ENCODE data around the gene HS6ST1.

The HS6ST1 gene

GRCh38 chr2:128307595-128307994 is 11.1 kb downstream of the HS6ST1 start:
- peaks cover 24% of the 10 kb centered on the region for H3K4me1 ChIP-seq (ENCODE audit: control insufficient read depth, insufficient read depth, low read length)
- ChIA-PET CTCF (no interaction called here), POLR2A (no interaction called here)
- H3K27ac ChIP-seq (ENCODE audit: extremely low read depth, low read depth, low read length) = no peak overlapping the region
- TF ChIP-seq ZSCAN30 (tag by site-specific recombination; IDR thresholded peaks at IDR 0.05) = no peak
- no peak for TF ChIP-seq ZNF549 (tag by site-specific recombination; IDR thresholded peaks at IDR 0.05)
- TF ChIP-seq, protein P1, sequence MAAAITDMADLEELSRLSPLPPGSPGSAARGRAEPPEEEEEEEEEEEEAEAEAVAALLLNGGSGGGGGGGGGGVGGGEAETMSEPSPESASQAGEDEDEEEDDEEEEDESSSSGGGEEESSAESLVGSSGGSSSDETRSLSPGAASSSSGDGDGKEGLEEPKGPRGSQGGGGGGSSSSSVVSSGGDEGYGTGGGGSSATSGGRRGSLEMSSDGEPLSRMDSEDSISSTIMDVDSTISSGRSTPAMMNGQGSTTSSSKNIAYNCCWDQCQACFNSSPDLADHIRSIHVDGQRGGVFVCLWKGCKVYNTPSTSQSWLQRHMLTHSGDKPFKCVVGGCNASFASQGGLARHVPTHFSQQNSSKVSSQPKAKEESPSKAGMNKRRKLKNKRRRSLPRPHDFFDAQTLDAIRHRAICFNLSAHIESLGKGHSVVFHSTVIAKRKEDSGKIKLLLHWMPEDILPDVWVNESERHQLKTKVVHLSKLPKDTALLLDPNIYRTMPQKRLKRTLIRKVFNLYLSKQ (tag by site-specific recombination; IDR thresholded peaks at IDR 0.05; ENCODE audit: borderline replicate concordance) = no peak
- TF ChIP-seq ZNF521 (tag by site-specific recombination; IDR thresholded peaks at IDR 0.05) = no peak
- no peak for TF ChIP-seq ZBTB17 (tag by site-specific recombination; IDR thresholded peaks at IDR 0.05)
- TF ChIP-seq ZNF626 (tag by site-specific recombination; IDR thresholded peaks at IDR 0.05) = no peak
- no peak for TF ChIP-seq ZNF677 (tag by site-specific recombination; IDR thresholded peaks at IDR 0.05)
- no peak for TF ChIP-seq PRDM6 (tag by site-specific recombination; IDR thresholded peaks at IDR 0.05)
- TF ChIP-seq ZNF16 (tag by site-specific recombination; IDR thresholded peaks at IDR 0.05; ENCODE audit: low read depth) = no peak
- TF ChIP-seq, protein P2, sequence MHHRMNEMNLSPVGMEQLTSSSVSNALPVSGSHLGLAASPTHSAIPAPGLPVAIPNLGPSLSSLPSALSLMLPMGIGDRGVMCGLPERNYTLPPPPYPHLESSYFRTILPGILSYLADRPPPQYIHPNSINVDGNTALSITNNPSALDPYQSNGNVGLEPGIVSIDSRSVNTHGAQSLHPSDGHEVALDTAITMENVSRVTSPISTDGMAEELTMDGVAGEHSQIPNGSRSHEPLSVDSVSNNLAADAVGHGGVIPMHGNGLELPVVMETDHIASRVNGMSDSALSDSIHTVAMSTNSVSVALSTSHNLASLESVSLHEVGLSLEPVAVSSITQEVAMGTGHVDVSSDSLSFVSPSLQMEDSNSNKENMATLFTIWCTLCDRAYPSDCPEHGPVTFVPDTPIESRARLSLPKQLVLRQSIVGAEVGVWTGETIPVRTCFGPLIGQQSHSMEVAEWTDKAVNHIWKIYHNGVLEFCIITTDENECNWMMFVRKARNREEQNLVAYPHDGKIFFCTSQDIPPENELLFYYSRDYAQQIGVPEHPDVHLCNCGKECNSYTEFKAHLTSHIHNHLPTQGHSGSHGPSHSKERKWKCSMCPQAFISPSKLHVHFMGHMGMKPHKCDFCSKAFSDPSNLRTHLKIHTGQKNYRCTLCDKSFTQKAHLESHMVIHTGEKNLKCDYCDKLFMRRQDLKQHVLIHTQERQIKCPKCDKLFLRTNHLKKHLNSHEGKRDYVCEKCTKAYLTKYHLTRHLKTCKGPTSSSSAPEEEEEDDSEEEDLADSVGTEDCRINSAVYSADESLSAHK (tag by site-specific recombination; IDR thresholded peaks at IDR 0.05) = no peak
- no peak for TF ChIP-seq GLI4 (tag by site-specific recombination; IDR thresholded peaks at IDR 0.05)
- TF ChIP-seq, protein P3, sequence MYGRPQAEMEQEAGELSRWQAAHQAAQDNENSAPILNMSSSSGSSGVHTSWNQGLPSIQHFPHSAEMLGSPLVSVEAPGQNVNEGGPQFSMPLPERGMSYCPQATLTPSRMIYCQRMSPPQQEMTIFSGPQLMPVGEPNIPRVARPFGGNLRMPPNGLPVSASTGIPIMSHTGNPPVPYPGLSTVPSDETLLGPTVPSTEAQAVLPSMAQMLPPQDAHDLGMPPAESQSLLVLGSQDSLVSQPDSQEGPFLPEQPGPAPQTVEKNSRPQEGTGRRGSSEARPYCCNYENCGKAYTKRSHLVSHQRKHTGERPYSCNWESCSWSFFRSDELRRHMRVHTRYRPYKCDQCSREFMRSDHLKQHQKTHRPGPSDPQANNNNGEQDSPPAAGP (tag by site-specific recombination; IDR thresholded peaks at IDR 0.05) = no peak
- no peak for TF ChIP-seq ZNF292 (tag by site-specific recombination; IDR thresholded peaks at IDR 0.05; ENCODE audit: borderline replicate concordance, low read depth)
- TF ChIP-seq ZNF48 (tag by site-specific recombination; IDR thresholded peaks at IDR 0.05) = no peak
- TF ChIP-seq SCRT1 (tag by site-specific recombination; IDR thresholded peaks at IDR 0.05; ENCODE audit: borderline replicate concordance) = no peak
- H3K36me3 ChIP-seq (ENCODE audit: control insufficient read depth in 2 of 2, insufficient read depth in 1 of 2, low read length in 2 of 2) = peaks cover 0 to 33% of the 10 kb centered on the region in 2 experiments; a peak in 1 of 3 replicates
- no peak overlapping the region for H3K4me3 ChIP-seq (ENCODE audit: low read depth, low read length)
- no peaks in the 10 kb centered on the region for H3K9me3 ChIP-seq (ENCODE audit: control insufficient read depth, insufficient read depth, low read depth, low read length)

GRCh38 chr2:128306931-128307460 is 11.7 kb downstream of the HS6ST1 start:
- Histone ChIP-seq H3K27ac (ENCODE audit: extremely low read depth, low read depth, low read length) (no peak overlapping the region), H3K9me3 (ENCODE audit: control insufficient read depth, insufficient read depth, low read depth, low read length) (no peaks in the 10 kb centered on the region), H3K36me3 (ENCODE audit: control insufficient read depth in 2 of 2, insufficient read depth in 1 of 2, low read length in 2 of 2) (peaks cover 0 to 31% of the 10 kb centered on the region in 2 experiments; a peak in 1 of 3 replicates), H3K4me3 (ENCODE audit: low read depth, low read length) (no peak overlapping the region), H3K4me1 (ENCODE audit: control insufficient read depth, insufficient read depth, low read length) (peaks cover 24% of the 10 kb centered on the region)
- CTCF ChIA-PET = no interaction called here
- TF ChIP-seq ZIC2 (tag by site-specific recombination; IDR thresholded peaks at IDR 0.05) (peak; percentile 53), GLIS1 (tag by site-specific recombination; IDR thresholded peaks at IDR 0.05) (peak; percentile 95), ZNF248 (tag by site-specific recombination; IDR thresholded peaks at IDR 0.05) (no peak)
- POLR2A ChIA-PET = no interaction called here
